ENCODE measurements around the gene BHMT.
A peak's percentile ranks its signal among the peaks of the same experiment; 100 is the strongest.

BHMT gene

GRCh38 chr5:79109527-79110492, 1.8 kb upstream of the BHMT start:
- POLR2A ChIA-PET = no interaction called here
- CTCF ChIA-PET = interaction anchor here (0.8 to 1.8 kb wide), 4 partner anchors 8 to 89 kb away, joined by 3 to 5 read pairs (median 3); no protein-coding TSS in a partner anchor
- peak; percentile 64 for TF ChIP-seq CTCF (IDR thresholded peaks at IDR 0.05; ENCODE audit: control extremely low read depth, extremely low read depth, low read depth, missing control alignments)
- DNase-seq (ENCODE audit: extremely low spot score) = peak; percentile 59

- DNase-seq (ENCODE audit: extremely low spot score) = no peak
- POLR2A ChIA-PET = no interaction called here
- TF ChIP-seq CTCF (IDR thresholded peaks at IDR 0.05; ENCODE audit: control extremely low read depth, extremely low read depth, low read depth, missing control alignments) = no peak
- CTCF ChIA-PET = no interaction called here
Measured at GRCh38 chr5:79111960-79112702, 522 bp downstream of the BHMT start.

DNA sequence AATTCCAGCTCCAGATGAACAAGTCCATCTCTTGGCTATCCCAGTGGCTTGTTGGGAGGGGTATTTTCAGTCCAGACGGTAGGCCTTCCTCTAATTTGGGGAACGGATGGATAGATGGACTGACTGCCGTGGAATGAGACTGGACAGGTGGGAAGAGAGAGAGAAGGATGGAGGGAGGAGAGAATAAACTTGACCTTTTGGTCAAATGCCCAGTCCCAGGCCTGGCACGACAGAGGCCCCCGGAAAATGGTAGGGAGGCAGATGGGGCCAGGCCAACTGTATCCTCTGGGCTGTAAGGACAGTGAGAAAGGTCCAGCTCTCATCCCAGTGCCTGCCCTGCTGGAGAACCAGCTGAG, 1.1 kb downstream of the BHMT start:
- POLR2A ChIA-PET = no interaction called here
- no peak for TF ChIP-seq CTCF (IDR thresholded peaks at IDR 0.05; ENCODE audit: control extremely low read depth, extremely low read depth, low read depth, missing control alignments)
- DNase-seq (ENCODE audit: extremely low spot score) = no peak
- CTCF ChIA-PET = no interaction called here

DNA sequence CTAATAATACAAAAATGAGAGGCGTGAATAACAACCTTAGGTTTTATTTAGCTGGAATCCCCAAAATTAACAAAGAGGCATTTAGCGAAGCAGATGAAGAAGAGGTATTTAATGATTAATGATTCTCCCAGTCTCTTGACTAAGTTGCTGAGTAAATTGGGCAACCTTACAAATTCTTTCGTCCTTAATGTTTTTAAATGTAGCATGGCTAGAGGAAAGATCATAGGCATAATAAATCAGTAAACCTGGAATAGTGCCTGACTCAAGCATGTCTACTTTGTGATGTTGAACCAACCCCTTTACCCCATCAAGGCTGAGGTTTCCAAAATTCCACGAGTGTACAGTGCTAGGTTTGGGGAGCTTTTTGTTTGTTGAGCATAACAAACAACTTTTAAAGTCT, 7.9 kb downstream of the BHMT start:
- POLR2A ChIA-PET = no interaction called here
- DNase-seq (ENCODE audit: extremely low spot score) = no peak
- TF ChIP-seq CTCF (IDR thresholded peaks at IDR 0.05; ENCODE audit: control extremely low read depth, extremely low read depth, low read depth, missing control alignments) = no peak
- CTCF ChIA-PET = interaction anchor here (1.2 kb wide), 1 partner anchor 13 kb away, joined by 4 read pairs; no protein-coding TSS in a partner anchor

- DNase-seq (ENCODE audit: extremely low spot score) = no peak
- no peak for TF ChIP-seq CTCF (IDR thresholded peaks at IDR 0.05; ENCODE audit: control extremely low read depth, extremely low read depth, low read depth, missing control alignments)
- ChIA-PET POLR2A (no interaction called here), CTCF (interaction anchor here (0.9 to 1.2 kb wide), 2 partner anchors 13 to 99 kb away, joined by 3 to 4 read pairs; no protein-coding TSS in a partner anchor)
Measured at GRCh38 chr5:79120221-79120620, 8.6 kb downstream of the BHMT start.

GRCh38 chr5:79122973-79123372, 11.4 kb downstream of the BHMT start:
- TF ChIP-seq CTCF (IDR thresholded peaks at IDR 0.05; ENCODE audit: control extremely low read depth, extremely low read depth, low read depth, missing control alignments) = no peak
- POLR2A ChIA-PET = no interaction called here
- no peak for DNase-seq (ENCODE audit: extremely low spot score)
- CTCF ChIA-PET = interaction anchor here (3.5 kb wide), 1 partner anchor 10 kb away, joined by 27 read pairs; no protein-coding TSS in a partner anchor
